Endodermal cell (in vitro differentiated cells): Measurements from ENCODE around the gene CLIC1. TPM values are rescaled to one million over a fixed set of nuclear protein-coding genes. Genes with fewer than 3 reads are reported as not detected.

Source experiments
- DNase-seq: peaks from one replicate; pipeline ENCODE4 v3.0.0-alpha.2; 2017
- H3K27ac ChIP-seq: 2 replicates; pipeline ENCODE4 v1.5.1; 2013; ENCODE audit warnings: mild to moderate bottlenecking, low read depth, low read length, moderate library complexity
- H3K27me3 ChIP-seq: 2 replicates; pipeline ENCODE4 v1.6.1; 2013; ENCODE audit warnings: mild to moderate bottlenecking, low read length, moderate library complexity; ENCODE audit not compliant: insufficient read depth, control insufficient read depth, poor library complexity, severe bottlenecking
- H3K36me3 ChIP-seq: 2 replicates; pipeline ENCODE4 v1.7.0; 2013; ENCODE audit warnings: mild to moderate bottlenecking, low read length, moderate library complexity; ENCODE audit not compliant: control insufficient read depth, insufficient read depth
- H3K4me1 ChIP-seq: one replicate; pipeline ENCODE4 v1.7.0; 2013; ENCODE audit warnings: low read length; ENCODE audit not compliant: control insufficient read depth, insufficient read depth
- H3K4me3 ChIP-seq: 2 replicates; pipeline ENCODE4 v1.5.1; 2013; ENCODE audit warnings: mild to moderate bottlenecking, low read length, moderate library complexity
- H3K9ac ChIP-seq: 2 replicates; pipeline ENCODE4 v1.6.1; 2013; ENCODE audit warnings: mild to moderate bottlenecking, low read length, moderate library complexity; ENCODE audit not compliant: poor library complexity, severe bottlenecking; ENCODE audit errors: extremely low read depth
- H3K9me3 ChIP-seq: 2 replicates; pipeline ENCODE4 v1.6.1; 2013; ENCODE audit warnings: mild to moderate bottlenecking, low read length, moderate library complexity; ENCODE audit not compliant: control insufficient read depth
- H3K27ac Mint-ChIP-seq: 2 replicates; pipeline ENCODE4 v1.8.0; 2020; ENCODE audit warnings: mixed read lengths
- H3K27me3 Mint-ChIP-seq: 2 replicates; pipeline ENCODE4 v1.8.0; 2021; ENCODE audit warnings: mild to moderate bottlenecking, mixed read lengths; ENCODE audit not compliant: insufficient read depth
- H3K36me3 Mint-ChIP-seq: 2 replicates; pipeline ENCODE4 v1.8.0; 2020; ENCODE audit warnings: low read depth, mixed read lengths
- H3K4me1 Mint-ChIP-seq: 2 replicates; pipeline ENCODE4 v1.8.0; 2020; ENCODE audit warnings: mixed read lengths
- H3K4me3 Mint-ChIP-seq: 2 replicates; pipeline ENCODE4 v1.8.0; 2020; ENCODE audit warnings: mild to moderate bottlenecking, moderate library complexity, mixed read lengths
- H3K9me3 Mint-ChIP-seq: 2 replicates; pipeline ENCODE4 v1.8.0; 2020; ENCODE audit warnings: mild to moderate bottlenecking, mixed read lengths
- CTCF ChIP-seq: fragments of 200-600 bp; sonication (generic); conservative IDR thresholded peaks from 2 replicates; pipeline ENCODE4 v1.5.0; 2021; ENCODE audit warnings: antibody characterized with exemption, mild to moderate bottlenecking
- WGBS, 2 experiments: methylation state at CpG; one replicate each; pipeline versions ENCODE4 v1.1.5 to v1.1.7; 2013; ENCODE audit warnings: missing lambda C conversion rate in 2 of 2, mixed read lengths in 1 of 2; ENCODE audit not compliant: insufficient coverage in 1 of 2, insufficient read length in 1 of 2; 5-methylcytosine and 5-hydroxymethylcytosine counted together
- total RNA-seq, 2 donors: library from RNA; stranded (reverse); fragmentation: NEBNext Ultra II Directional in 1 of 2; extraction: Animal tissue kit (Norgen Biotek cat#: 25700) in 1 of 2; gene quantifications; 2 replicates in 1 of 2; 3 replicates in 1 of 2; pipeline ENCODE4 v1.2.1, GENCODE V29; 2021

CLIC1 gene
- total RNA-seq, 2 donors from 2014 or later = 289 to 380 TPM

GRCh38 chr6:31784098-31784925, 48.0 kb upstream of the CLIC1 start:
- Histone ChIP-seq H3K36me3 (peaks cover 55% of the 10 kb centered on the region), H3K27me3 (no peaks in the 10 kb centered on the region), H3K4me1 (no peaks in the 10 kb centered on the region), H3K4me3 (no peak overlapping the region), H3K27ac (no peak overlapping the region), H3K9me3 (no peaks in the 10 kb centered on the region), H3K9ac (no peak overlapping the region)
- no peak for TF ChIP-seq CTCF
- no peaks in the 10 kb centered on the region for H3K27me3 Mint-ChIP-seq
- H3K27ac Mint-ChIP-seq = no peak overlapping the region
- 95% methylated on average over 12 to 15 of the region's 15 CpGs for WGBS, 2 experiments
- H3K4me3 Mint-ChIP-seq = no peak overlapping the region
- no peak for DNase-seq
- H3K4me1 Mint-ChIP-seq = no peaks in the 10 kb centered on the region
- H3K36me3 Mint-ChIP-seq = peaks cover 46% of the 10 kb centered on the region
- H3K9me3 Mint-ChIP-seq = no peaks in the 10 kb centered on the region

GRCh38 chr6:31782126-31782855, 46.0 kb upstream of the CLIC1 start:
- Histone ChIP-seq H3K27me3 (no peaks in the 10 kb centered on the region), H3K9me3 (no peaks in the 10 kb centered on the region), H3K36me3 (peaks cover 56% of the 10 kb centered on the region), H3K9ac (no peak overlapping the region), H3K27ac (no peak overlapping the region), H3K4me3 (no peak overlapping the region), H3K4me1 (no peaks in the 10 kb centered on the region)
- Mint-ChIP-seq H3K36me3 (peaks cover 48% of the 10 kb centered on the region), H3K9me3 (no peaks in the 10 kb centered on the region), H3K4me1 (no peaks in the 10 kb centered on the region), H3K27me3 (no peaks in the 10 kb centered on the region), H3K4me3 (no peak overlapping the region), H3K27ac (no peak overlapping the region)
- no peak for DNase-seq
- TF ChIP-seq CTCF = no peak
- 96 to 97% methylated on average over 26 to 32 of the region's 32 CpGs for WGBS, 2 experiments

- no peaks in the 10 kb centered on the region for H3K9me3 ChIP-seq
- no peak overlapping the region for H3K4me3 Mint-ChIP-seq
- 93 to 96% methylated on average over 19 to 23 of the region's 23 CpGs for WGBS, 2 experiments
- peaks cover 51% of the 10 kb centered on the region for H3K36me3 ChIP-seq
- no peaks in the 10 kb centered on the region for H3K9me3 Mint-ChIP-seq
- H3K27me3 Mint-ChIP-seq = no peaks in the 10 kb centered on the region
- DNase-seq = no peak
- no peaks in the 10 kb centered on the region for H3K27me3 ChIP-seq
- no peaks in the 10 kb centered on the region for H3K4me1 ChIP-seq
- H3K27ac ChIP-seq = no peak overlapping the region
- no peak for TF ChIP-seq CTCF
- peaks cover 44% of the 10 kb centered on the region for H3K36me3 Mint-ChIP-seq
- no peak overlapping the region for H3K9ac ChIP-seq
- H3K4me1 Mint-ChIP-seq = no peaks in the 10 kb centered on the region
- no peak overlapping the region for H3K27ac Mint-ChIP-seq
- H3K4me3 ChIP-seq = no peak overlapping the region
Measured at GRCh38 chr6:31781244-31782125, 45.2 kb upstream of the CLIC1 start.
